Right forelimb (tissue), 1 donor: Measurements from ENCODE around the gene ATRAID.

ENCODE experiments used
- DNase-seq: peaks from one replicate; pipeline ENCODE4 v3.0.0-alpha.2; 2018

The ATRAID gene

DNA sequence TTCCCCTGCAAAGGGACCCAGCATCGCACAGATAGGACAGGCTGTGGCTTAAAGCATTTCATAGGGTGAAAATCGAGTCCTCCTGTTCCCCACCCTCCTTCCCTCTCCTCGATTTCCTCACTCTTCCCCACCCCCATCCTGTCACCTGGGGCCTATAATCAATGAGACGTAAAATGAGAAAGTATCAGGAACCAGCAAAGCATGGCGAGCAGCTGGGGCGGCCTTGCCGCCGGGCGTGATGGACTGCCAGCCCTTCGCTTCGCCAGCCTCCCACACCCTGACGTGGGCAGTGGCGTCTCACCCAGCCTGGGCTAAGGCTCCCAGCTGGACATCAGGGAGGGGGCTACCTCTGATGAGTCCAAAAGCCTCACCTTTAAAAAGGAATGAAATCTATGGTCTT is 39.9 kb downstream of the ATRAID start:
- no peak for DNase-seq

GRCh38 chr2:27255187-27255586 is 43.3 kb downstream of the ATRAID start:
- no peak for DNase-seq

DNA sequence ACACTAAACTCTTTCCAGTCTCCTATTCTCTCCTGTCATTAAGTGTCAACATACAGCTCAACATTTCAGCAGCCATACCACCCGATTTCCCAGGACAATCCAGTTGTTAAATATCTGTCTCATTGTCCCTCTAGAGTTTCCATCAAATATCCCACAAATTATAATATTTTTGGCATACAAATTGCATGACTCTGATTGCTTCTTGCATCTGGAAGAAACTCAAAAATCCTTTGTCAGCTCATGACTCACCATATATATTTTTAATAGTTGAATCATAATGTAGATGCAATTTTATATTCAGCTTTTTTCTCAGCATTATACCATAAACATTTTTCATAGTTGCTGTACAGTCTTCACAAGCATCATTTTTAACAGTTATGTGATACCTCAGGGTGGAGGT is 43.8 kb downstream of the ATRAID start:
- DNase-seq, result no peak

- no peak for DNase-seq
Observed at GRCh38 chr2:27256855-27257454, 45.1 kb downstream of the ATRAID start.

- no peak for DNase-seq
Observed at GRCh38 chr2:27258051-27258450, 46.2 kb downstream of the ATRAID start.

GRCh38 chr2:27261241-27261925 is 49.5 kb downstream of the ATRAID start:
- DNase-seq, result no peak

GRCh38 chr2:27261926-27262298 is 50.1 kb downstream of the ATRAID start:
- no peak for DNase-seq

GRCh38 chr2:27262379-27263286 is 50.8 kb downstream of the ATRAID start, which contains the start of gene SLC30A3:
Gene SLC30A3, minus strand, starts transcription at chr2:27263047. Its CDS starts 141 bp downstream, at chr2:27262906.
- DNase-seq, result peak; percentile 64

DNA sequence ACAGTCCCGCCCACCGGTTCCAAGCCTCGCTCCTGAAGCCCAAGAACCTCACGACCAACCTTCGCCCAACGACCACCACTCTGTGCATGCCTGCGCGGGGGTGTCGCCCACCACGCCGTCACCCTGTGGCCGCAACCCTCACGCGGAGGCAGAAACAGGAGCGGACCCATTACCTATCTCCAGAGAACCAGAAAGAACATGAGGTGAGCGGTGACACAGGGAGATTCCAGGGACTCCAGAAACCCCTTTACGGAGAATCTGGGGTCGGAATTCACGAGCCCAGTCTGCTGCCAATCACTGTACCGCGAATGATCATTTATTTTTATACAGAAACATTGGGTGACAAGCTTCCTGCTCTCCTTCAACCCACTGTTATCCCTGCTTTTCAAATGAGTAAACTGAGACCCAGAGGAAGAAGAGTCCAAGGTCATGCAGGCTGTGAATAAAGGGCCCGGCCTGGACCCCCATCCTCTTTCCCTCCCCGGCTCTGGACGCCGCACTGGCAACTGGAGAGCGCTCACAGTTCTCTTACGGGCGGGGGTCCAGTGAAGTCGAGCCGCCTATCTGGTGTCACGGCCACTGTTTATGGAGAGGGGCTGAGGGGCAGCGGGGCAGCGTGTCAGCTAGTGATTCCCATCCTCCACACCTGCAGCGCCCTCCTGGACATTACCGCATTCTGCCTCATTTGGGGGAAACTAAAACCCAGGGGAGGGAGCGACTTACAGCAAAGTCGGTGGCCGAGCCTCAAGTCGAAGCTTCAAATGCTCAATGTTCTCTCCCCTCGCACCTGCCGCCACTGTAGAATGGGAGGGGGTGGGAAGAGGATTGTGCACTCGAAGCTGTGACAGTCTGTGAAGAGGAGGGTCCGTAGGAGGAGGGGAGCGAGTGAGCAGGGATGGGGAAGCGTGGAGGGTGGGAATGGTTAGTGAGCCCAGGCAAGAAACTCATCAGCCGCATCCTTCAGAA is 51.7 kb downstream of the ATRAID start:
- no peak for DNase-seq

DNA sequence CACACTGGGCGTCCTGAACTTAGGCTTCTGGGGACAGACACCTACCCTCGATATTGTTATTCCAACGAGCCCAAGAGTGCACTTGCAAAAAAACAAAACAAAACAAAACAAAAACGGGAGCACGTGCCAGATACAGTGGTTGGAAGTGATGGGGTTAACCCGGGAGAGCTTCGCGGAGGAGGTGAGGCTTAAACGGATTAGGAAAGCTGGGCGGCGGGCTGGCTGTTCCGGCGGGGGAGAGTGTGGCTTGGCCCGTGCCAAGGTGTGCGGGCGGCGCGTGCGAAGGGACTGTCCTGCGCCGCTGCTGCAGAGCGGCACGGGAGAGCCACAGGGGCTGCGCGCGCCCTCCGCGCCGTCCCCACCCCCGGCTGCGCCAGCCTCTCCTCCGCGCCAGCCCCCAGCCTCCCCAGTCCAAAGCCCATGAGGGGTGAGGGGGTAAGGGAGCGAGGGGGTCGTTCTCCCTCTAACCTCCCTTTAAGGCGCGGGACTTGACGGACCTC is 52.5 kb downstream of the ATRAID start:
- DNase-seq, result no peak

DNA sequence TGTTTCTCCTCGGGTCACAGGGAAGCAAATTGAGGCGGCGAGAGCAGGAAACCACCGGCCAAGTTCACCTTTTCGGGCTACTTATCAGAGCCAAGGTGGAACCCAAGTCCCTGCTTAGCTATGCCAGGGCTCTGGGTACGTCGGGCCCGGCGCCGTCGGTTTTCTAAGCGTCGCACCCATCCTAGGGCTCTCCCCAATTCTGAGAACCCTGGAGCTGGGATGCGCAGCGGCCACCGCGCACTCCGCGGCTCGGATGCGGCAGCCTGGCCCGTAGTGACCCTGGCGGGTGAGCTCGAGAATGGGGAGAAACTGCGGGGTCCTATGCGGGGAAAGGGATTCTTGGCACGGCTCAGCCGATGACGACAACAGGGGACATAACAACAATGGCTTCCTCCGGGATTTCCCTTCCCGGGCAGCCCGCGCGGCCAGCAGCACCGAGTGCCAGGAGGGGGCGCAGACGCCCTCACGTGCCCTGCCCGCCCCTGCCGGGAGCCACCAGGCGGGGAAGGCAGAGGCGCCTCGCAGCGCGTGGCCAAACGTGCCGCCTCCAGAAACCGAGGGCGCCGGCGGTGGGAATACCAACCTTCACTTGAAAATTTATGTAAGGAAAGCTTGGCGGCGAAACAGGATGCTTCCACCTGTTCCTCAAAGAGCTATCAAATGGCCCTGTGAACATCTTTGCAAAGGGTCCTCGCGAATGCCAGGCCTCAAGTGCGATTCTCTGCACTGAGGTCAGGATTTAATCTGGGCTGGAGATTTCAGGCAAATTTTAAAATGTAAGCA is 53.1 kb downstream of the ATRAID start:
- DNase-seq, result peak; percentile 67

GRCh38 chr2:27265536-27265870 is 53.7 kb downstream of the ATRAID start:
- DNase-seq, result no peak
